IPS DF 19.7 (cell line): Measurements from ENCODE around the gene RNF182.
"Not testable (repeated sequence)": the region's sequence is repeated elsewhere in the genome, so short reads cannot be mapped to it uniquely, and the experiment has no call there.

Experiments
- DNase-seq: peaks from one replicate; pipeline ENCODE4 v3.0.0-alpha.2; 2013; ENCODE audit warnings: low read depth, low spot score

The RNF182 gene

GRCh38 chr6:13965582-13966127 lies 40.9 kb downstream of the RNF182 start:
- no peak for DNase-seq

- DNase-seq = no peak
Observed at GRCh38 chr6:13971303-13971702, 46.6 kb downstream of the RNF182 start.

GRCh38 chr6:13972602-13973001 lies 47.9 kb downstream of the RNF182 start:
- DNase-seq = not testable (repeated sequence)

- DNase-seq = not testable (repeated sequence)
Observed at GRCh38 chr6:13973422-13973821, 48.7 kb downstream of the RNF182 start.

- no peak for DNase-seq
Observed at GRCh38 chr6:13978102-13978640, 53.4 kb downstream of the RNF182 start.

- no peak for DNase-seq
Observed at GRCh38 chr6:13978787-13979186, 54.0 kb downstream of the RNF182 start.

GRCh38 chr6:13979284-13980171 lies 54.8 kb downstream of the RNF182 start:
- DNase-seq = no peak

GRCh38 chr6:13980534-13980933 lies 55.8 kb downstream of the RNF182 start:
- DNase-seq = no peak

GRCh38 chr6:13985663-13986325 lies 61.0 kb downstream of the RNF182 start:
- DNase-seq = no peak

- no peak for DNase-seq
Observed at GRCh38 chr6:13986700-13987399, 62.1 kb downstream of the RNF182 start.

GRCh38 chr6:13987400-13987865 lies 62.7 kb downstream of the RNF182 start:
- no peak for DNase-seq

GRCh38 chr6:13988049-13988738 lies 63.4 kb downstream of the RNF182 start:
- no peak for DNase-seq

GRCh38 chr6:13988908-13989307 lies 64.2 kb downstream of the RNF182 start:
- DNase-seq = no peak

GRCh38 chr6:13989496-13990144 lies 64.9 kb downstream of the RNF182 start:
- no peak for DNase-seq

- no peak for DNase-seq
Observed at GRCh38 chr6:13990796-13991195, 66.0 kb downstream of the RNF182 start.

- DNase-seq = no peak
Observed at GRCh38 chr6:13991393-13991792, 66.6 kb downstream of the RNF182 start.

- DNase-seq = no peak
Observed at GRCh38 chr6:13992417-13993055, 67.8 kb downstream of the RNF182 start.

- DNase-seq = no peak
Observed at GRCh38 chr6:13993416-13993815, 68.7 kb downstream of the RNF182 start.

GRCh38 chr6:13998356-13998755 lies 73.6 kb downstream of the RNF182 start:
- DNase-seq = no peak

- DNase-seq = no peak
Observed at GRCh38 chr6:14000901-14001300, 76.1 kb downstream of the RNF182 start.
